Endothelial cell of umbilical vein (primary cell): Measurements from ENCODE around the gene FREM3. TPM values are rescaled to one million over a fixed set of nuclear protein-coding genes. Genes with fewer than 3 reads are reported as not detected.

Source experiments
- BruUV-seq: library from RNA; stranded (reverse); fragments of 400-500 nt; replicated peaks from 2 replicates; lab custom pipeline; 2021; lab: Mats Ljungman, UMichigan
- CTCF ChIA-PET: fragments of 300-600, 350-600 bp; sonication (Branson Sonifier 250); formaldehyde crosslinking; loops from one replicate; lab custom pipeline; 2021; ENCODE audit warnings: antibody characterized with exemption, inconsistent platforms; lab: Charles Lee
- POLR2A ChIA-PET: fragments of 300-600, 350-600 bp; sonication (Branson Sonifier 250); formaldehyde crosslinking; loops from one replicate; lab custom pipeline; 2021; ENCODE audit warnings: antibody characterized with exemption, inconsistent platforms; lab: Charles Lee
- DNase-seq: peaks from one replicate; pipeline ENCODE4 v3.0.0-alpha.2; 2011; ENCODE audit warnings: low read depth, low spot score
- FAIRE-seq: peaks from 2 replicates; lab custom pipeline; 2011; peaks lifted over from hg19 to GRCh38; lab: Jason Lieb, UNC
- H2AFZ ChIP-seq: 2 replicates; pipeline ENCODE4 v1.6.0; 2012; ENCODE audit warnings: low read depth, low read length, control low read depth, inconsistent platforms
- H3K27ac ChIP-seq: 2 replicates; pipeline ENCODE4 v1.5.1; 2011; ENCODE audit warnings: low read depth, mild to moderate bottlenecking, control low read depth, low read length, moderate library complexity; ENCODE audit not compliant: insufficient read depth
- H3K27me3 ChIP-seq, 2 experiments: 2 replicates each; pipeline versions ENCODE4 v1.6.0 to v1.6.1; 2011; ENCODE audit warnings: low read length in 2 of 2, mixed read lengths in 1 of 2; ENCODE audit not compliant: control insufficient read depth in 2 of 2, insufficient read depth in 2 of 2
- H3K36me3 ChIP-seq, 2 experiments: 2 replicates in 1 of 2; 3 replicates in 1 of 2; pipeline ENCODE4 v1.5.1; 2011; ENCODE audit warnings: low read length in 2 of 2, mild to moderate bottlenecking in 1 of 2, moderate library complexity in 1 of 2; ENCODE audit not compliant: control insufficient read depth in 2 of 2, insufficient read depth in 2 of 2; ENCODE audit errors: extremely low read depth in 1 of 2
- H3K4me1 ChIP-seq: 3 replicates; pipeline ENCODE4 v1.5.1; 2011; ENCODE audit warnings: mild to moderate bottlenecking, low read length; ENCODE audit not compliant: control insufficient read depth, insufficient read depth; ENCODE audit errors: extremely low read depth
- H3K4me2 ChIP-seq: 2 replicates; pipeline ENCODE4 v1.6.1; 2011; ENCODE audit warnings: low read length, control low read depth, mixed read lengths; ENCODE audit not compliant: insufficient read depth
- H3K4me3 ChIP-seq, 3 experiments: fragments of 200-600 bp in 1 of 3; sonication (generic), shearing (Covaris generic) in 1 of 3; replicated peaks in 1 of 3; 2 replicates each; pipeline ENCODE4 v1.5.1; 2011 to 2016; ENCODE audit warnings: control low read depth in 3 of 3, low read length in 3 of 3, mild to moderate bottlenecking in 2 of 3, inconsistent platforms in 1 of 3, low read depth in 1 of 3, moderate library complexity in 1 of 3; ENCODE audit not compliant: insufficient read depth in 1 of 3
- H3K79me2 ChIP-seq: 2 replicates; pipeline ENCODE4 v1.6.0; 2012; ENCODE audit warnings: low read length, inconsistent platforms; ENCODE audit not compliant: control insufficient read depth, insufficient read depth
- H3K9ac ChIP-seq: replicated peaks from 2 replicates; pipeline ENCODE3; 2011; ENCODE audit warnings: low read length, control low read depth; ENCODE audit not compliant: insufficient read depth; ENCODE audit errors: extremely low read depth
- H3K9me1 ChIP-seq: replicated peaks from 3 replicates; pipeline ENCODE4 v1.6.0; 2011; ENCODE audit warnings: mild to moderate bottlenecking, low read length; ENCODE audit not compliant: control insufficient read depth, insufficient read depth; ENCODE audit errors: extremely low read depth
- H3K9me3 ChIP-seq: replicated peaks from 2 replicates; pipeline ENCODE4 v1.5.1; 2012; ENCODE audit warnings: low read length, inconsistent platforms; ENCODE audit not compliant: control insufficient read depth, insufficient read depth
- H4K20me1 ChIP-seq: replicated peaks from 2 replicates; pipeline ENCODE3; 2011; ENCODE audit warnings: mild to moderate bottlenecking, low read length; ENCODE audit not compliant: control insufficient read depth, insufficient read depth; ENCODE audit errors: extremely low read depth
- CTCF ChIP-seq, 2 donors: IDR thresholded peaks; 1 replicate in 1 of 2; 2 replicates in 1 of 2; pipeline ENCODE4 v1.5.1; 2011; ENCODE audit warnings: low read length in 2 of 2, mild to moderate bottlenecking in 2 of 2, moderate library complexity in 2 of 2, control low read depth in 1 of 2, inconsistent platforms in 1 of 2, low read depth in 1 of 2; ENCODE audit not compliant: insufficient read depth in 1 of 2; ENCODE audit errors: extremely low read depth in 1 of 2
- EZH2 ChIP-seq: IDR thresholded peaks from 2 replicates; pipeline ENCODE4 v1.6.1; 2012; ENCODE audit warnings: borderline replicate concordance, low read depth, mild to moderate bottlenecking, moderate library complexity, low read length, inconsistent platforms; ENCODE audit not compliant: severe bottlenecking
- FOS ChIP-seq: IDR thresholded peaks from 2 replicates; pipeline ENCODE4 v1.6.1; 2011; ENCODE audit warnings: mild to moderate bottlenecking, low read length, moderate library complexity, borderline replicate concordance; ENCODE audit not compliant: insufficient read depth
- MYC ChIP-seq: IDR thresholded peaks from one replicate; pipeline ENCODE4 v1.6.1; 2011; ENCODE audit warnings: mild to moderate bottlenecking, low read depth, low read length
- POLR2A ChIP-seq: IDR thresholded peaks from 2 replicates; pipeline ENCODE4 v1.6.1; 2012; ENCODE audit warnings: low read depth, mild to moderate bottlenecking, control low read depth, low read length
- dilution Hi-C: fragments of 300-500 bp; cut with MboI; formaldehyde crosslinking; loops from one replicate; pipeline ENCODE4 v1.15.0; 2019; ENCODE audit warnings: low sequenced_read_pairs; ENCODE audit not compliant: extremely low pct_ligation_motif_present
- intact Hi-C: fragments of 100-400 bp; cut with micrococcal nuclease; formaldehyde crosslinking; loops from one replicate; pipeline ENCODE4 v1.10.0; 2022
- polyA plus RNA-seq, 4 experiments: library from polyadenylated mRNA; depleted of rRNA in 3 of 4; stranded (reverse) in 3 of 4; unstranded in 1 of 4; fragments of >200 nt; gene quantifications; 2 replicates each; pipeline versions ENCODE4 v1.2.1 to v1.2.3, GENCODE V29; 2011 to 2012; ENCODE audit warnings: missing spikeins in 1 of 4
- total RNA-seq: library from RNA; stranded (reverse); gene quantifications from 2 replicates; pipeline ENCODE4 v1.2.3, GENCODE V29; 2021
- TF ChIP-seq, protein P1 (sequence below): IDR thresholded peaks from 2 replicates; pipeline ENCODE4 v1.6.1; 2011; ENCODE audit not compliant: insufficient read depth, insufficient read length

The FREM3 gene
- total and polyA plus RNA-seq, 2 donors (not counting 3 experiments of a cell fraction or from before 2014, with no cell fraction given): 0.04 to 0.08 TPM

DNA sequence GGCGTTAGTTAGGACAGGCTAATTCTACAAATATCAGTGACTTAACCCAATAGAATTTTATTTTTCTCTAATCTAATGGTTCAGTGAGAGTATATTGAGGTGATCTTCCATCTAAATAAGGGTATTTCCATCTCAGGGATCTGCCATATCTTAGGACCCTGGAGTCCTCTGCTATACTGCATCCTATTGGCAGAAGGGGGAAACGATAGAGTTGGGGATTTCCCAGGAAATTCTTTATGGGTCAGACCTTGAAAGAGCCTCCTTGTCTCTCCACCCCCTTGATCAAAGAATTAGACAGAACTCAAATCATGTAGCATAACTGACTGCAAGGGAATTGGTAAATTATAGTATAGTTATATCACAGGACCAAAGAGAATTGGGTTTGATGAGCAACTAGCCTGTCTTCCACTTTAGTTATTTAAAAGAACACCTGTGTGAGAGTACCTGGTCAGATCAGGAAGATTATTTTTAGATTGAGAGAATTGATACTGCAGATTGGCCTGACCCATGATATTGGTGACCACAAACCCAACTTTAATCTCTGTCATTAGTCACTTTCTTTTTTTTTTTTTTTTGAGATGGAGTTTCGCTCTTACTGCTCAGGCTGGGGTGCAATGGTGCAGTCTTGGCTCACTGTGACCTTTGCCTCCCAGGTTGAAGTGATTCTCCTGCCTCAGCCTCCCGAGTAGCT, 161.4 kb downstream of the FREM3 start:
- H3K9me1 ChIP-seq: no peaks in the 10 kb centered on the region
- no peak overlapping the region for H2AFZ ChIP-seq
- H4K20me1 ChIP-seq: no peaks in the 10 kb centered on the region
- intact Hi-C loops: no loop called here
- ChIA-PET CTCF (no interaction called here), POLR2A (no interaction called here)
- no peak overlapping the region for H3K27ac ChIP-seq
- BruUV-seq: no TSS peak
- FAIRE-seq (no peak), DNase-seq (no peak)
- no peak overlapping the region for H3K4me3 ChIP-seq
- no peak overlapping the region for H3K9ac ChIP-seq
- H3K4me2 ChIP-seq: no peak overlapping the region
- H3K79me2 ChIP-seq: no peaks in the 10 kb centered on the region
- TF ChIP-seq, protein P1, sequence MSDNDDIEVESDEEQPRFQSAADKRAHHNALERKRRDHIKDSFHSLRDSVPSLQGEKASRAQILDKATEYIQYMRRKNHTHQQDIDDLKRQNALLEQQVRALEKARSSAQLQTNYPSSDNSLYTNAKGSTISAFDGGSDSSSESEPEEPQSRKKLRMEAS: no peak
- TF ChIP-seq CTCF (IDR thresholded peaks at IDR 0.05; ENCODE audit: extremely low read depth in 1 of 2, insufficient read depth in 1 of 2, low read depth in 1 of 2, low read length in 2 of 2) (no peak), EZH2 (no peak), POLR2A (no peak), MYC (no peak), FOS (no peak)
- no peaks in the 10 kb centered on the region for H3K9me3 ChIP-seq
- peaks cover 9 to 45% of the 10 kb centered on the region in 2 experiments for H3K36me3 ChIP-seq
- H3K4me1 ChIP-seq: no peaks in the 10 kb centered on the region
- dilution Hi-C loops: no loop called here
- H3K27me3 ChIP-seq: no peaks in the 10 kb centered on the region
